Thoracic aorta (tissue), 2 donors: ENCODE measurements around the gene ZNF217. TPM values are rescaled to one million over a fixed set of nuclear protein-coding genes. Genes with fewer than 3 reads are reported as not detected.

Experiments used
- ATAC-seq: fragments of 150-250 bp; one replicate; pipeline ENCODE4 v1.8.0; 2017; ENCODE audit warnings: low read depth; ENCODE audit not compliant: insufficient number of reproducible peaks, low FRiP score
- DNase-seq: peaks from one replicate; pipeline ENCODE4 v3.0.0-alpha.2; 2020; ENCODE audit warnings: low spot score
- H3K27ac ChIP-seq, 2 donors: fragments of 200-600 bp; sonication (generic); 1 replicate in 1 of 2; 2 replicates in 1 of 2; pipeline ENCODE4 v1.5.1; 2016; ENCODE audit warnings: mild to moderate bottlenecking in 2 of 2, moderate library complexity in 2 of 2
- H3K27me3 ChIP-seq: fragments of 200-600 bp; sonication (generic); replicated peaks from 2 replicates; pipeline ENCODE4 v1.6.0; 2016; ENCODE audit warnings: mild to moderate bottlenecking; ENCODE audit not compliant: insufficient read depth
- H3K36me3 ChIP-seq: fragments of 200-600 bp; sonication (generic); one replicate; pipeline ENCODE4 v1.5.1; 2016
- H3K4me1 ChIP-seq, 2 donors: fragments of 200-600 bp; sonication (generic); 1 replicate in 1 of 2; 2 replicates in 1 of 2; pipeline versions ENCODE4 v1.5.1 to v1.6.0; 2016; ENCODE audit warnings: low read depth in 2 of 2, mild to moderate bottlenecking in 1 of 2; ENCODE audit not compliant: control insufficient read depth in 1 of 2
- H3K4me3 ChIP-seq: fragments of 200-600 bp; sonication (generic); 2 replicates; pipeline ENCODE4 v1.5.1; 2016; ENCODE audit warnings: mild to moderate bottlenecking
- H3K9me3 ChIP-seq: fragments of 200-600 bp; sonication (generic); 2 replicates; pipeline ENCODE4 v1.5.1; 2016
- total RNA-seq, 2 donors: library from RNA; depleted of rRNA; stranded (reverse); fragments of >200 nt; gene quantifications; one replicate each; pipeline versions ENCODE4 v1.1.0 to v1.2.3, GENCODE V29; 2016
- TF ChIP-seq, protein P1 (sequence below): fragments of 200-600 bp; sonication (generic); IDR thresholded peaks from one replicate; pipeline ENCODE4 v1.5.1; 2019; ENCODE audit warnings: antibody characterized with exemption

Gene ZNF217
- total RNA-seq, 2 donors from 2014 or later: 12.5 to 21.4 TPM

- peaks cover 17% of the 10 kb centered on the region in 2 donors for H3K4me1 ChIP-seq
- H3K27me3 ChIP-seq: no peaks in the 10 kb centered on the region
- ATAC-seq: no peak
- no peak overlapping the region for H3K4me3 ChIP-seq
- no peaks in the 10 kb centered on the region for H3K9me3 ChIP-seq
- H3K27ac ChIP-seq: no peak overlapping the region
- no peak for DNase-seq
- H3K36me3 ChIP-seq: peaks cover 17% of the 10 kb centered on the region
- TF ChIP-seq, protein P1, sequence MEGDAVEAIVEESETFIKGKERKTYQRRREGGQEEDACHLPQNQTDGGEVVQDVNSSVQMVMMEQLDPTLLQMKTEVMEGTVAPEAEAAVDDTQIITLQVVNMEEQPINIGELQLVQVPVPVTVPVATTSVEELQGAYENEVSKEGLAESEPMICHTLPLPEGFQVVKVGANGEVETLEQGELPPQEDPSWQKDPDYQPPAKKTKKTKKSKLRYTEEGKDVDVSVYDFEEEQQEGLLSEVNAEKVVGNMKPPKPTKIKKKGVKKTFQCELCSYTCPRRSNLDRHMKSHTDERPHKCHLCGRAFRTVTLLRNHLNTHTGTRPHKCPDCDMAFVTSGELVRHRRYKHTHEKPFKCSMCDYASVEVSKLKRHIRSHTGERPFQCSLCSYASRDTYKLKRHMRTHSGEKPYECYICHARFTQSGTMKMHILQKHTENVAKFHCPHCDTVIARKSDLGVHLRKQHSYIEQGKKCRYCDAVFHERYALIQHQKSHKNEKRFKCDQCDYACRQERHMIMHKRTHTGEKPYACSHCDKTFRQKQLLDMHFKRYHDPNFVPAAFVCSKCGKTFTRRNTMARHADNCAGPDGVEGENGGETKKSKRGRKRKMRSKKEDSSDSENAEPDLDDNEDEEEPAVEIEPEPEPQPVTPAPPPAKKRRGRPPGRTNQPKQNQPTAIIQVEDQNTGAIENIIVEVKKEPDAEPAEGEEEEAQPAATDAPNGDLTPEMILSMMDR: no peak
Observed at GRCh38 chr20:53575481-53576194, 18.0 kb downstream of the ZNF217 start.

DNA sequence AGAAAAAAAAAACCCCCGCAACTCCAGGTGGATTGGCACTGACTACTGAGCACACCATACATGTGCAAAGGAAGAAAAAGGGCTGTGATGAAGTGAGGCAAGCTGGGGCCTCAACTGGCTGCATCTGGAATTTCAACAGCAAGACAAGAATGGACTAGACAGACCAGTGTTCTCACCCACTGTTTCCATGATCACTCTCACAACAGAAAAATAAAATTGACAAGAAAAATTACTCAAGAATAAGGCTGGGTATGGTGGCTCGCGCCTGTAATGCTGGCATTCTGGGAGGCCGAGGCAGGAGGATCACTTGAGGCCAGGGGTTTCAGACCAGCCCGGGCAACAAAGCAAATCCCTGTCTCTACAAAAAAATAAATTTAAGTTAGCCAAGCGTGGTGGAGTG lies 18.8 kb downstream of the ZNF217 start:
- Histone ChIP-seq H3K9me3 (no peaks in the 10 kb centered on the region), H3K36me3 (peaks cover 17% of the 10 kb centered on the region), H3K27ac (no peak overlapping the region), H3K4me3 (no peak overlapping the region), H3K4me1 (peaks cover 9% of the 10 kb centered on the region in 2 donors), H3K27me3 (no peaks in the 10 kb centered on the region)
- TF ChIP-seq, protein P1: no peak
- ATAC-seq (no peak), DNase-seq (no peak)

DNA sequence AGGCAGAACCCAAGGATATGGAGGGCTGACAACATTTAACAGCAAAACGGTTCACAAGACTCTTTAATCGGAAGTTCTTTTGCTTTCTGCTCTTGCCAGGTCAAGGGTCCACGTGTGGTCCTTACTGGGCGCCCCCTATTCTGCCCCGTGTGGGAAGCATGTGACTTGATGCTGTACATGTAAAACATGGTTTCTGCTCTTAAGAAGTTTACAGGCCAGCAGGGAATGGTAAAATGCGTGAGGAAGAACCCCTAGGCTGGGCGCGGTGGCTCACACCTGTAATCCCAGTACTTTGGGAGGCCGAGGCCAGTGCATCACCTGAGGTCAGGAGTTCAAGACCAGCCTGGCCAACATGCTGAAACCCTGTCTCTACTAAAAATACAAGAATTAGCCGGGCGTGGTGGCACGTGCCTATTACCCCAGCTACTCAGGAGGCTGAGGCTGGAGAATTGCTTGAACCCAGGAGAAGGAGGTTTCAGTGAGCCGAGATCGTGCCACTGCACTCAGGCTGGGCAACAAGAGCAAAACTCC lies 19.3 kb downstream of the ZNF217 start:
- no peaks in the 10 kb centered on the region for H3K27me3 ChIP-seq
- H3K4me1 ChIP-seq: peaks cover 4% of the 10 kb centered on the region in 2 donors
- H3K4me3 ChIP-seq: no peak overlapping the region
- H3K27ac ChIP-seq: no peak overlapping the region
- no peaks in the 10 kb centered on the region for H3K9me3 ChIP-seq
- ATAC-seq (no peak), DNase-seq (no peak)
- TF ChIP-seq, protein P1: no peak
- H3K36me3 ChIP-seq: peaks cover 17% of the 10 kb centered on the region

DNA sequence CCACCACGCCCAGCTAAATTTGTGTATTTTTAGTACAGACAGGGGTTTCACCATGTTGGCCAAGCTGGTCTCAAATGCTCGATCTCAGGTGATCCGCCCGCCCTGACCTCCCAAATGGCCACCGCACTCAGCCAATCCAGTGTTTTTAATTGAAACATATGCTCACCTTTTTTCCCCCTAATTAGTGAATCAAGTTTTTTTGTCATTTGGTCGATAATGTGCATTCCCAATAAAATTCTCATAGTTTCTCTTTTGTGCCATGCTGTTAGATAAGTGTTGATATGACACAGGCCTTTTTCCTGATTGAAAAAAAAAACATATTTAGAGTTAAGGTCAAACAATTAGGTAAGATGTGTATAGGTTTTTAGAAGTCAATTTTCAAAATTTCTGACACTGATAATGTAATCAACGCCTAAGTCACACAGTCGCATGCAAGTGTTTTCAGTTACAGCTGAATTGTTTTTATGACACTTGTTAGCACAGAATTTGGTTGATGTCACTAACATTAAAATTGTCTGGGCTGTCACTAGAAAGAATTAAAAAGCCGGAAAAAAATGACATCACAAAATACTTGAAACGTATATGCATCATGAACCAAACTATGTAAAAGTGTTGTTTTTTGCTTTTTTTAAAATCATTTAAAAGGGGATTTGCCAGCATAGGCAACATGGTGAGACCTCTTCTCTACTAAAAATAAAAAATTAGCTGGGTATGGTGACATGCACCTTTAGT lies 21.9 kb downstream of the ZNF217 start:
- H3K4me3 ChIP-seq: no peak overlapping the region
- no peaks in the 10 kb centered on the region for H3K27me3 ChIP-seq
- no peak for DNase-seq
- no peaks in the 10 kb centered on the region for H3K9me3 ChIP-seq
- peaks cover 23% of the 10 kb centered on the region for H3K36me3 ChIP-seq
- TF ChIP-seq, protein P1: no peak
- no peak overlapping the region for H3K27ac ChIP-seq
- ATAC-seq: no peak
- H3K4me1 ChIP-seq: no peaks in the 10 kb centered on the region

DNA sequence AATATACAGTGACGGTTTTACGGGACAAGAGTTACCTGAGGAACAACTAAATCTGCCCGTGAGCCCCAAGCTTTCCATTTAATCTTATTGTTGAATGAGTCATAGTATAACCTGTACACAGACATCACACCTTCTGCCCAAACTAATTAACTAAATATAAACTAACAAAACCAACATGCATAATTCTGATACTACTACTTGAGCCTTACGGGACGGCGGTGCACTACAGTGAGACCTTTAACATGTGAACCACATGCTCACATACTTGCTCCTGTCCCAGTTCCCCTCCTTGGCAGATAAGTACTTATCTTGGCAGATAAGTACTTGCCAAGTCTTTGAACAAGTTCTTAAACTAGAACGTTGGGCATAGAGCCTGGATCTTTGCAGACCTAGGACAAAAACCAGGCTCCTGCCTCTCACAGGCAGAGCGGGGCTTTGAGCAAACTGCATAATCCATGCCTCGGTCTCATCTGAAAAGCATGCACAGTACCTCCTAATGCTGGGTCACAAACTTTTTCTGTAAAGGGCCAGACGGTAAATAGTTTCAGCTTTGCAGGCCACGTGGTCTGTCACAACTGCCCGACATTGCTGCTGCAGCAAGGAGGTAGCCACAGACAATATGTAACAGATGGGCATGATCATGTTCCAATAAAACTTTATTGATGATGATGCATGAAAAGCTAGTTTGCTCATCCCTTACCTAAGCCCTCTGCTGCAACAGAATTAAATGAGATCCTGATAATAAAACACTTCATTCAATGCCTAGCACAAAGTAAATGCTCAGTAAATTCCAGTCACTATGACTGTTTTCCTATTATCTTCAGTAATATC lies 23.0 kb downstream of the ZNF217 start:
- H3K27ac ChIP-seq: no peak overlapping the region
- peaks cover 17% of the 10 kb centered on the region for H3K36me3 ChIP-seq
- H3K4me1 ChIP-seq: no peaks in the 10 kb centered on the region
- no peak overlapping the region for H3K4me3 ChIP-seq
- ATAC-seq (no peak), DNase-seq (no peak)
- no peaks in the 10 kb centered on the region for H3K9me3 ChIP-seq
- H3K27me3 ChIP-seq: no peaks in the 10 kb centered on the region
- TF ChIP-seq, protein P1: no peak
